ENCODE results near the gene ECM1. TPM values are rescaled to one million over a fixed set of nuclear protein-coding genes. Genes with fewer than 3 reads are reported as not detected.

The ECM1 gene
- total RNA-seq, 1 experiment from 2014 or later, result 1.7 TPM

GRCh38 chr1:150479927-150480352 is 28.0 kb upstream of the ECM1 start:
- peak; percentile 35 for DNase-seq (ENCODE audit: unreplicated experiment)
- H3K36me3 Mint-ChIP-seq (ENCODE audit: insufficient read depth, unreplicated experiment), result no peaks in the 10 kb centered on the region
- POLR2A ChIA-PET, result interaction anchor here (0.6 to 1.2 kb wide), 3 partner anchors 19 to 36 kb away, joined by 3 read pairs; partner anchors contain the start of gene FALEC
- H3K4me1 Mint-ChIP-seq (ENCODE audit: insufficient read depth, unreplicated experiment), result peaks cover 10% of the 10 kb centered on the region
- no peaks in the 10 kb centered on the region for H3K27me3 Mint-ChIP-seq (ENCODE audit: insufficient read depth, unreplicated experiment)
- TF ChIP-seq CTCF (IDR thresholded peaks at IDR 0.05; ENCODE audit: unreplicated experiment), result no peak
- no peaks in the 10 kb centered on the region for H3K9me3 Mint-ChIP-seq (ENCODE audit: unreplicated experiment)
- CTCF ChIA-PET, result interaction anchor here (0.6 to 1.6 kb wide), 2 partner anchors 224 to 552 kb away, joined by 3 to 4 read pairs; no protein-coding TSS in a partner anchor
- intact Hi-C loops (cut with micrococcal nuclease), result loop anchor here (5.0 to 10.0 kb wide), 2 partner anchors 37 to 335 kb away; partner anchors contain the start of gene FALEC
- no peak overlapping the region for H3K4me3 Mint-ChIP-seq (ENCODE audit: unreplicated experiment)
- no TSS peak for BruUV-seq (replicated peaks)
- H3K27ac Mint-ChIP-seq (ENCODE audit: low read depth, unreplicated experiment), result no peak overlapping the region

- Mint-ChIP-seq H3K4me3 (ENCODE audit: unreplicated experiment) (no peak overlapping the region), H3K36me3 (ENCODE audit: insufficient read depth, unreplicated experiment) (peaks cover 7% of the 10 kb centered on the region), H3K9me3 (ENCODE audit: unreplicated experiment) (no peaks in the 10 kb centered on the region), H3K27ac (ENCODE audit: low read depth, unreplicated experiment) (no peak overlapping the region), H3K4me1 (ENCODE audit: insufficient read depth, unreplicated experiment) (peaks cover 14% of the 10 kb centered on the region), H3K27me3 (ENCODE audit: insufficient read depth, unreplicated experiment) (no peaks in the 10 kb centered on the region)
- intact Hi-C loops (cut with micrococcal nuclease), result loop anchor here (2.0 to 10.0 kb wide), 3 partner anchors 33 to 330 kb away; partner anchors contain the start of genes ADAMTSL4 and FALEC
- POLR2A ChIA-PET, result interaction anchor here (0.5 to 4.6 kb wide), 6 partner anchors 14 to 524 kb away, joined by 3 to 32 read pairs (median 4); partner anchors contain the start of genes ADAMTSL4, FALEC and PRUNE1
- TF ChIP-seq CTCF (IDR thresholded peaks at IDR 0.05; ENCODE audit: unreplicated experiment), result no peak
- CTCF ChIA-PET, result interaction anchor here (0.6 to 1.8 kb wide), 6 partner anchors 25 to 399 kb away, joined by 3 to 5 read pairs (median 3); no protein-coding TSS in a partner anchor
- DNase-seq (ENCODE audit: unreplicated experiment), result no peak
- no TSS peak for BruUV-seq (replicated peaks)
Measured at GRCh38 chr1:150484431-150484830, 23.5 kb upstream of the ECM1 start.

- no peak overlapping the region for H3K27ac Mint-ChIP-seq (ENCODE audit: low read depth, unreplicated experiment)
- peak; percentile 49 for TF ChIP-seq CTCF (IDR thresholded peaks at IDR 0.05; ENCODE audit: unreplicated experiment)
- ChIA-PET CTCF (interaction anchor here (0.6 to 1.8 kb wide), 5 partner anchors 47 to 399 kb away, joined by 3 to 5 read pairs (median 3); no protein-coding TSS in a partner anchor), POLR2A (interaction anchor here (1.2 to 4.6 kb wide), 4 partner anchors 14 to 120 kb away, joined by 3 to 32 read pairs (median 11); partner anchors contain the start of genes ADAMTSL4, FALEC and RPRD2)
- peaks cover 14% of the 10 kb centered on the region for H3K4me1 Mint-ChIP-seq (ENCODE audit: insufficient read depth, unreplicated experiment)
- intact Hi-C loops (cut with micrococcal nuclease), result loop anchor here (1.0 to 10.0 kb wide), 5 partner anchors 32 to 330 kb away; partner anchors contain the start of genes ADAMTSL4 and FALEC
- peaks cover 11% of the 10 kb centered on the region for H3K36me3 Mint-ChIP-seq (ENCODE audit: insufficient read depth, unreplicated experiment)
- peak; percentile 66 for DNase-seq (ENCODE audit: unreplicated experiment)
- no peaks in the 10 kb centered on the region for H3K9me3 Mint-ChIP-seq (ENCODE audit: unreplicated experiment)
- H3K27me3 Mint-ChIP-seq (ENCODE audit: insufficient read depth, unreplicated experiment), result no peaks in the 10 kb centered on the region
- H3K4me3 Mint-ChIP-seq (ENCODE audit: unreplicated experiment), result no peak overlapping the region
- BruUV-seq (replicated peaks), result no TSS peak
Measured at GRCh38 chr1:150484861-150485260, 23.0 kb upstream of the ECM1 start.

DNA sequence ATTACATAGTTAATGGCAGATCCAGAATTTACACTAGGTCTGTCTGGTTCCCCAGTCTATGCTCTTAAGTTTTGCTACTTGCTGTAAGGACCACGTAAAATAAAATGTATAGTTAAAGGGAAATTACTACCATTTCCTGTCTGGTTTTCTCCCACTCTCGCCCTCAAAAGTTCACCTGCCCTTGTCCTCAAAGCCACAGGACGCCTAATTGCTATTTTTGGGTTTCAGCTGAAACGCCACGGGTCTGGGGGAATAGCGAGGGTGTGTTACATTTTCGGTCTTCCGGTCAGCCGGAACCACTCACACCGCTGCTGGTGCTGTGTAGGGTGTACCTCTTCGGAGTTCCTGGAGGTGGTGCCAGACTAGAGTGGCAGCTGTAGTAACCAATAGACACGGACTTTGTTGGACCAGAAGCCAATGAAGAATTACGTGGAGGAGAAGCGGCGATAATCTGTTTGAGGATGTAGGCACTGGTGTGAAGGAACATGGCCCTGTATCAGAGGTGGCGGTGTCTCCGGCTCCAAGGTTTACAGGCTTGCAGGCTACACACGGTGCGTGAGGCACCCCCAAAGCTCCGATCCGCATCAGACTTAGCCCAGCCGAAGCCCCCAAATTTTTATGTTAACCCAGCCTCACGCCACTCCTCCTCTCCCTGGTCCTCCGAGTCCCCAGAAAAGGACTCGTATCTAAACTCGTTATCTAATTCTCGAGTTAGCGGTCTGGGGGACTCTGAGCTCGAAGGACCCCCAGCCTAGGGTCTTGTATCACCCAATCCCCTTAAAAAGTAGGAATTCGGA is 20.7 kb upstream of the ECM1 start, which contains the start of gene TARS2:
TSS of gene TARS2 (plus strand) at position 454 of the 797 bp plus-strand sequence. CDS start at position 486, 32 bp downstream.
- peaks cover 35% of the 10 kb centered on the region for H3K36me3 Mint-ChIP-seq (ENCODE audit: insufficient read depth, unreplicated experiment)
- TSS peak; percentile 71 for BruUV-seq (replicated peaks)
- POLR2A ChIA-PET, result interaction anchor here (0.6 to 4.6 kb wide), 36 partner anchors 10 to 519 kb away, joined by 3 to 32 read pairs (median 4); partner anchors contain the start of genes ANXA9, APH1A, ECM1 and ENSA

More for the DNA sequence above, 20.7 kb upstream of the ECM1 start, which contains the start of gene TARS2:
- Mint-ChIP-seq H3K27me3 (ENCODE audit: insufficient read depth, unreplicated experiment) (no peaks in the 10 kb centered on the region), H3K4me1 (ENCODE audit: insufficient read depth, unreplicated experiment) (peaks cover 14% of the 10 kb centered on the region), H3K27ac (ENCODE audit: low read depth, unreplicated experiment) (peak within 1 kb of the TSS; percentile 93), H3K4me3 (ENCODE audit: unreplicated experiment) (peak within 1 kb of the TSS; percentile 99), H3K9me3 (ENCODE audit: unreplicated experiment) (no peaks in the 10 kb centered on the region)
- intact Hi-C loops (cut with micrococcal nuclease), result loop anchor here (10.0 kb wide), 1 partner anchor 328 kb away; no protein-coding TSS in a partner anchor
- CTCF ChIA-PET, result interaction anchor here (0.6 to 1.7 kb wide), 5 partner anchors 28 to 509 kb away, joined by 3 to 5 read pairs (median 3); partner anchors contain the start of gene FALEC
- DNase-seq (ENCODE audit: unreplicated experiment), result peak; percentile 100
- no peak for TF ChIP-seq CTCF (IDR thresholded peaks at IDR 0.05; ENCODE audit: unreplicated experiment)

Measured in MCF 10A (cell line).